HepG2 (cell line): ENCODE data around the gene TMEM198. TPM values are rescaled to one million over a fixed set of nuclear protein-coding genes. Genes with fewer than 3 reads are reported as not detected.

Experiments used
- ARID3A ChIP-seq: IDR thresholded peaks from 2 replicates; pipeline ENCODE4 v1.6.1; 2012; ENCODE audit warnings: low read depth, low read length, improper control_type of control experiment
- ATF4 ChIP-seq, 2 experiments: fragments of 450-650 bp in 1 of 2; sonication (generic) in 1 of 2; formaldehyde crosslinking; IDR thresholded peaks; 2 replicates each; pipeline versions ENCODE4 v1.5.0 to v1.8.0; 2020 to 2022; ENCODE audit warnings: mild to moderate bottlenecking in 1 of 2, missing genetic modification reagents in 1 of 2
- HNRNPH1 ChIP-seq: fragments of 200-400 bp; formaldehyde crosslinking; optimal IDR thresholded peaks from 2 replicates; pipeline ENCODE3; 2017; ENCODE audit warnings: mild to moderate bottlenecking, low read depth, low read length
- MAFG ChIP-seq: sonication (generic); formaldehyde crosslinking; IDR thresholded peaks from 2 replicates; pipeline ENCODE4 v1.5.1; 2020; ENCODE audit warnings: mild to moderate bottlenecking, missing genetic modification reagents
- MAZ ChIP-seq, 2 experiments: sonication (generic) in 1 of 2; formaldehyde crosslinking in 1 of 2; IDR thresholded peaks; 2 replicates each; pipeline versions ENCODE4 v1.5.0 to v1.6.1; 2012 to 2020; ENCODE audit warnings: low read depth in 2 of 2, mild to moderate bottlenecking in 2 of 2, borderline replicate concordance in 1 of 2, improper control_type of control experiment in 1 of 2, low read length in 1 of 2, missing genetic modification reagents in 1 of 2, moderate library complexity in 1 of 2
- PAXIP1 ChIP-seq: sonication (generic); formaldehyde crosslinking; conservative IDR thresholded peaks from 2 replicates; pipeline ENCODE4 v1.4.0; 2020; ENCODE audit warnings: mild to moderate bottlenecking, missing genetic modification reagents, moderate library complexity
- THRA ChIP-seq: sonication (generic); formaldehyde crosslinking; IDR thresholded peaks from 2 replicates; pipeline ENCODE4 v1.4.0; 2020; ENCODE audit warnings: missing genetic modification reagents, borderline replicate concordance
- XBP1 ChIP-seq: sonication (generic); formaldehyde crosslinking; IDR thresholded peaks from 2 replicates; pipeline ENCODE4 v1.5.0; 2020; ENCODE audit warnings: missing genetic modification reagents
- ZBTB33 ChIP-seq: sonication (generic); formaldehyde crosslinking; IDR thresholded peaks from 2 replicates; pipeline ENCODE4 v1.4.0; 2020; ENCODE audit warnings: missing genetic modification reagents
- ZMYM3 ChIP-seq: sonication (generic); formaldehyde crosslinking; IDR thresholded peaks from 2 replicates; pipeline ENCODE4 v1.5.1; 2020; ENCODE audit warnings: mild to moderate bottlenecking, missing genetic modification reagents
- ZNF235 ChIP-seq: sonication (generic); formaldehyde crosslinking; IDR thresholded peaks from 2 replicates; pipeline ENCODE4 v1.8.1; 2023; ENCODE audit warnings: mild to moderate bottlenecking, missing genetic modification reagents, borderline replicate concordance
- ZNF337 ChIP-seq: sonication (generic); formaldehyde crosslinking; IDR thresholded peaks from 2 replicates; pipeline ENCODE4 v1.5.1; 2020; ENCODE audit warnings: missing genetic modification reagents, low read depth, mild to moderate bottlenecking, borderline replicate concordance
- ZNF589 ChIP-seq: sonication (generic); formaldehyde crosslinking; conservative IDR thresholded peaks from 2 replicates; pipeline ENCODE4 v1.8.0; 2022; ENCODE audit warnings: mild to moderate bottlenecking, moderate library complexity, missing genetic modification reagents
- ZNF652 ChIP-seq: IDR thresholded peaks from 2 replicates; pipeline ENCODE4 v1.6.1; 2016; ENCODE audit warnings: low read depth, borderline replicate concordance
- ZNF766 ChIP-seq: sonication (generic); formaldehyde crosslinking; IDR thresholded peaks from 2 replicates; pipeline ENCODE4 v1.5.0; 2020; ENCODE audit warnings: missing genetic modification reagents, borderline replicate concordance
- ZNF839 ChIP-seq: sonication (generic); formaldehyde crosslinking; IDR thresholded peaks from 2 replicates; pipeline ENCODE4 v1.4.0; 2020; ENCODE audit warnings: missing genetic modification reagents, mild to moderate bottlenecking, borderline replicate concordance
- polyA plus RNA-seq, 8 experiments: library from polyadenylated mRNA; depleted of rRNA in 3 of 8; stranded (reverse) in 7 of 8; unstranded in 1 of 8; fragments of >200 nt; fragmentation: Illumina TruSeq in 4 of 8; extraction: Trizol in 4 of 8; gene quantifications; 2 replicates each; pipeline versions ENCODE4 v1.2.1 to v1.2.3, GENCODE V29; 2011 to 2016; ENCODE audit warnings: low read depth in 4 of 8, missing spikeins in 1 of 8, mixed read lengths in 1 of 8; ENCODE audit not compliant: insufficient read depth in 1 of 8
- total RNA-seq, 5 experiments: library from RNA; depleted of rRNA; stranded (reverse); fragments of >200 nt; fragmentation: Illumina TruSeq; extraction: Trizol; gene quantifications; 2 replicates each; pipeline ENCODE4 v1.2.3, GENCODE V29; 2016; ENCODE audit warnings: low read depth in 1 of 5

TMEM198 gene
- total and polyA plus RNA-seq, 2 of the 13 experiments (the other 11 are each of a cell fraction or from before 2014, with no cell fraction given) = 17.3 to 23.5 TPM

GRCh38 chr2:219571311-219572236 is 27.7 kb downstream of the TMEM198 start, which contains the start of gene OBSL1 (continued):
- no peak for TF ChIP-seq ARID3A
- TF ChIP-seq HNRNPH1 = no peak
- no peak; the same call in 1 of the 2 replicates for TF ChIP-seq ZNF766
- TF ChIP-seq MAZ (IDR thresholded peaks at IDR 0.05; ENCODE audit: borderline replicate concordance, low read depth, low read length) = peak; percentile 85; the same call in 1 of the 2 replicates
- TF ChIP-seq MAZ (CRISPR knock-in tag; IDR thresholded peaks at IDR 0.05; ENCODE audit: low read depth) = peak; percentile 78
- TF ChIP-seq MAFG (CRISPR knock-in tag) = no peak
- no peak for TF ChIP-seq XBP1 (CRISPR knock-in tag)
- 0 out of 2 replicates have a peak, but pooled peaks have one; percentile 72 for TF ChIP-seq ZNF235 (CRISPR knock-in tag)
- TF ChIP-seq ZMYM3 = peak; percentile 58; the same call in 1 of the 2 replicates
- TF ChIP-seq ZNF839 (CRISPR knock-in tag) = peak; percentile 71
- TF ChIP-seq THRA (CRISPR knock-in tag) = peak; percentile 93
- peak in 1 of 2 experiments; percentile 84; a peak in 2 of 4 replicates for TF ChIP-seq ATF4 (CRISPR knock-in tag; IDR thresholded peaks at IDR 0.05)
- TF ChIP-seq ZBTB33 (CRISPR knock-in tag) = 0 out of 2 replicates have a peak, but pooled peaks have one; percentile 4
- TF ChIP-seq ZNF652 = no peak
- TF ChIP-seq PAXIP1 (CRISPR knock-in tag) = peak; percentile 97
- peak; percentile 95; the same call in 1 of the 2 replicates for TF ChIP-seq ZNF589 (CRISPR knock-in tag)
- TF ChIP-seq ZNF337 (CRISPR knock-in tag) = peak; percentile 60; the same call in 1 of the 2 replicates
